Neural cell (in vitro differentiated cells): ENCODE results near the gene PRM1.

Experiments used
- CTCF ChIP-seq: fragments of 450-650 bp; IDR thresholded peaks from 2 replicates; pipeline ENCODE4 v1.5.1; 2014; ENCODE audit warnings: antibody characterized with exemption, mild to moderate bottlenecking, moderate library complexity; ENCODE audit not compliant: poor library complexity, severe bottlenecking
- EP300 ChIP-seq: fragments of 450-650 bp; conservative IDR thresholded peaks from 2 replicates; pipeline ENCODE4 v1.6.1; 2014; ENCODE audit warnings: antibody characterized with exemption, mild to moderate bottlenecking, moderate library complexity; ENCODE audit not compliant: poor library complexity, severe bottlenecking
- EZH2 ChIP-seq: fragments of 200-600, 300-800 bp; shearing (Covaris generic), sonication (generic); IDR thresholded peaks from 2 replicates; pipeline ENCODE4 v1.6.1; 2014; ENCODE audit warnings: antibody characterized with exemption, low read length, borderline replicate concordance, mild to moderate bottlenecking; ENCODE audit not compliant: insufficient read depth, poor library complexity, severe bottlenecking
- MXI1 ChIP-seq: fragments of 450-650 bp; conservative IDR thresholded peaks from 2 replicates; pipeline ENCODE4 v1.6.1; 2014; ENCODE audit warnings: antibody characterized with exemption, mild to moderate bottlenecking; ENCODE audit not compliant: poor library complexity, severe bottlenecking
- POLR2AphosphoS5 ChIP-seq: IDR thresholded peaks from 2 replicates; pipeline ENCODE4 v1.6.1; 2012
- RAD21 ChIP-seq: fragments of 450-650 bp; conservative IDR thresholded peaks from 2 replicates; pipeline ENCODE4 v1.6.1; 2014; ENCODE audit warnings: antibody characterized with exemption, mild to moderate bottlenecking, moderate library complexity
- REST ChIP-seq: IDR thresholded peaks from 2 replicates; pipeline ENCODE4 v1.6.1; 2012; ENCODE audit warnings: borderline replicate concordance
- SMC3 ChIP-seq: fragments of 450-650 bp; conservative IDR thresholded peaks from 2 replicates; pipeline ENCODE4 v1.6.1; 2014; ENCODE audit warnings: antibody characterized with exemption, mild to moderate bottlenecking, moderate library complexity; ENCODE audit not compliant: poor library complexity
- TAF1 ChIP-seq: IDR thresholded peaks from 2 replicates; pipeline ENCODE4 v1.6.1; 2012; ENCODE audit warnings: low read depth

- no peak for TF ChIP-seq CTCF
- no peak for TF ChIP-seq EZH2
- no peak for TF ChIP-seq REST
- TF ChIP-seq RAD21, result no peak
- no peak for TF ChIP-seq TAF1
- TF ChIP-seq SMC3, result no peak
- no peak for TF ChIP-seq EP300
- no peak for TF ChIP-seq POLR2AphosphoS5
- no peak for TF ChIP-seq MXI1
Observed at GRCh38 chr16:11330526-11331237, 49.6 kb upstream of the PRM1 start.
